Liver (tissue), 9 donors: ENCODE results near the gene GSTP1. TPM values are rescaled to one million over a fixed set of nuclear protein-coding genes. Genes with fewer than 3 reads are reported as not detected.

Experiments used
- DNase-seq: peaks from one replicate; pipeline ENCODE4 v3.0.0-alpha.2; 2017; ENCODE audit warnings: low spot score
- H3K27ac ChIP-seq, 2 donors: one replicate each; pipeline ENCODE4 v1.7.0; 2013; ENCODE audit warnings: inconsistent platforms in 2 of 2, low read length in 2 of 2, control low read depth in 1 of 2, low read depth in 1 of 2, mild to moderate bottlenecking in 1 of 2
- H3K27me3 ChIP-seq, 4 donors: one replicate each; pipeline versions ENCODE4 v1.6.1 to v1.7.0; 2013; ENCODE audit warnings: low read length in 3 of 4, inconsistent platforms in 1 of 4, mild to moderate bottlenecking in 1 of 4, moderate library complexity in 1 of 4; ENCODE audit not compliant: control insufficient read depth in 4 of 4, insufficient read depth in 4 of 4
- H3K36me3 ChIP-seq, 4 donors: one replicate each; pipeline versions ENCODE4 v1.6.1 to v1.7.0; 2013; ENCODE audit warnings: low read length in 3 of 4, mild to moderate bottlenecking in 3 of 4, low read depth in 1 of 4, moderate library complexity in 1 of 4; ENCODE audit not compliant: control insufficient read depth in 4 of 4, insufficient read depth in 3 of 4
- H3K4me1 ChIP-seq, 4 donors: one replicate each; pipeline versions ENCODE4 v1.6.1 to v1.7.0; 2013; ENCODE audit warnings: low read length in 3 of 4, mild to moderate bottlenecking in 3 of 4, moderate library complexity in 1 of 4; ENCODE audit not compliant: control insufficient read depth in 4 of 4, insufficient read depth in 4 of 4
- H3K4me3 ChIP-seq, 3 donors: one replicate each; pipeline versions ENCODE4 v1.6.1 to v1.7.0; 2013; ENCODE audit warnings: low read length in 3 of 3, control low read depth in 1 of 3, low read depth in 1 of 3, mild to moderate bottlenecking in 1 of 3
- H3K9ac ChIP-seq, 2 donors: one replicate each; pipeline ENCODE4 v1.7.0; 2013; ENCODE audit warnings: low read length in 2 of 2, mild to moderate bottlenecking in 2 of 2, moderate library complexity in 2 of 2, control low read depth in 1 of 2, low read depth in 1 of 2
- H3K9me3 ChIP-seq, 4 donors: one replicate each; pipeline versions ENCODE4 v1.6.1 to v1.7.0; 2013; ENCODE audit warnings: low read length in 3 of 4; ENCODE audit not compliant: control insufficient read depth in 4 of 4
- ATF3 ChIP-seq: IDR thresholded peaks from 2 replicates; pipeline ENCODE4 v1.6.1; 2016; ENCODE audit warnings: antibody characterized with exemption
- CTCF ChIP-seq: fragments of 150-350 bp; IDR thresholded peaks from 2 replicates; pipeline ENCODE4 v1.5.1; 2017; ENCODE audit warnings: improper control_type of control experiment, low read depth, low read length; ENCODE audit not compliant: missing input control
- EGR1 ChIP-seq, 2 donors: IDR thresholded peaks; 2 replicates each; pipeline ENCODE4 v1.6.1; 2016 to 2018; ENCODE audit warnings: antibody characterized with exemption in 2 of 2, low read depth in 2 of 2
- FOXA1 ChIP-seq: IDR thresholded peaks from 2 replicates; pipeline ENCODE4 v1.6.1; 2016; ENCODE audit warnings: antibody characterized with exemption
- FOXA2 ChIP-seq: IDR thresholded peaks from 2 replicates; pipeline ENCODE4 v1.6.1; 2016; ENCODE audit warnings: antibody characterized with exemption
- GABPA ChIP-seq, 2 donors: IDR thresholded peaks in 1 of 2; conservative IDR thresholded peaks in 1 of 2; 2 replicates each; pipeline ENCODE4 v1.6.1; 2016; ENCODE audit warnings: antibody characterized with exemption in 2 of 2, mild to moderate bottlenecking in 1 of 2, moderate library complexity in 1 of 2
- HNF4A ChIP-seq, 2 donors: conservative IDR thresholded peaks; 2 replicates each; pipeline ENCODE4 v1.6.1; 2016; ENCODE audit warnings: antibody characterized with exemption in 2 of 2, mild to moderate bottlenecking in 2 of 2
- HNF4G ChIP-seq: IDR thresholded peaks from 2 replicates; pipeline ENCODE4 v1.6.1; 2016; ENCODE audit warnings: antibody characterized with exemption
- JUND ChIP-seq, 2 donors: IDR thresholded peaks; 2 replicates each; pipeline ENCODE4 v1.6.1; 2016; ENCODE audit warnings: antibody characterized with exemption in 2 of 2
- MAX ChIP-seq: IDR thresholded peaks from 2 replicates; pipeline ENCODE4 v1.6.1; 2016; ENCODE audit warnings: antibody characterized with exemption
- NR2F2 ChIP-seq: IDR thresholded peaks from 2 replicates; pipeline ENCODE4 v1.6.1; 2016; ENCODE audit warnings: antibody characterized with exemption
- RAD21 ChIP-seq, 2 donors: IDR thresholded peaks; 2 replicates each; pipeline ENCODE4 v1.6.1; 2016; ENCODE audit warnings: antibody characterized with exemption in 2 of 2, mild to moderate bottlenecking in 2 of 2
- REST ChIP-seq: IDR thresholded peaks from 2 replicates; pipeline ENCODE4 v1.6.1; 2016; ENCODE audit warnings: antibody characterized with exemption, mild to moderate bottlenecking
- RXRA ChIP-seq, 2 donors: IDR thresholded peaks; 2 replicates each; pipeline ENCODE4 v1.6.1; 2017 to 2018; ENCODE audit warnings: antibody characterized with exemption in 2 of 2, mild to moderate bottlenecking in 1 of 2
- SP1 ChIP-seq: IDR thresholded peaks from 2 replicates; pipeline ENCODE4 v1.6.1; 2018; ENCODE audit warnings: antibody characterized with exemption, mild to moderate bottlenecking
- TAF1 ChIP-seq: conservative IDR thresholded peaks from 2 replicates; pipeline ENCODE4 v1.6.1; 2016; ENCODE audit warnings: antibody characterized with exemption, mild to moderate bottlenecking
- YY1 ChIP-seq: IDR thresholded peaks from 2 replicates; pipeline ENCODE4 v1.6.1; 2016; ENCODE audit warnings: antibody characterized with exemption, mild to moderate bottlenecking
- ZBTB33 ChIP-seq: IDR thresholded peaks from 2 replicates; pipeline ENCODE4 v1.6.1; 2016; ENCODE audit warnings: antibody characterized with exemption
- WGBS: extraction: QIAGEN DNeasy Blood & Tissue Kit; methylation state at CpG from one replicate; pipeline ENCODE4 v1.1.7; 2013; 5-methylcytosine and 5-hydroxymethylcytosine counted together
- polyA plus RNA-seq, 2 donors: library from polyadenylated mRNA; stranded (reverse) in 1 of 2; unstranded in 1 of 2; fragments of 200-250 nt in 1 of 2; fragments of >200 nt in 1 of 2; fragmentation: Nextera tagmentation in 1 of 2; extraction: Ambion mirVana in 1 of 2; gene quantifications; one replicate each; pipeline versions ENCODE4 v1.2.1 to v1.2.3, GENCODE V29; 2013 to 2015
- total RNA-seq, 2 donors: library from RNA; depleted of rRNA; stranded (reverse); fragments of >200 nt; gene quantifications; one replicate each; pipeline ENCODE4 v1.2.3, GENCODE V29; 2014
- donor health status: healthy.
- donor health status: healthy.
- donor health status: healthy.
- donor health status: healthy.
- donor health status: healthy.

The GSTP1 gene
- total and polyA plus RNA-seq, 4 donors, result 25.6 to 228 (median 44.8) TPM

- 88% methylated on average over 10 of the region's 10 CpGs for WGBS
- no peak for DNase-seq
- H3K27me3 ChIP-seq, result no peaks in the 10 kb centered on the region
- no peak overlapping the region for H3K4me3 ChIP-seq
- H3K9ac ChIP-seq, result no peak overlapping the region
- H3K27ac ChIP-seq, result no peak overlapping the region
- H3K36me3 ChIP-seq, result no peaks in the 10 kb centered on the region
- no peaks in the 10 kb centered on the region for H3K9me3 ChIP-seq
- TF ChIP-seq GABPA (IDR thresholded peaks at IDR 0.05 in 1 of 2, conservative IDR thresholded peaks at IDR 0.05 in 1 of 2), result no peak
- TF ChIP-seq YY1, result no peak
- no peak for TF ChIP-seq RXRA (IDR thresholded peaks at IDR 0.05)
- no peak for TF ChIP-seq SP1
- TF ChIP-seq TAF1, result no peak
- no peak for TF ChIP-seq MAX
- TF ChIP-seq FOXA2, result no peak
- TF ChIP-seq EGR1 (IDR thresholded peaks at IDR 0.05; ENCODE audit: low read depth in 2 of 2), result no peak
- TF ChIP-seq RAD21 (IDR thresholded peaks at IDR 0.05), result no peak
- TF ChIP-seq REST, result no peak
- no peak for TF ChIP-seq ATF3
- TF ChIP-seq HNF4G, result no peak
- no peak for TF ChIP-seq ZBTB33
- no peak for TF ChIP-seq NR2F2
- TF ChIP-seq HNF4A (conservative IDR thresholded peaks at IDR 0.05), result no peak
- H3K4me1 ChIP-seq, result no peaks in the 10 kb centered on the region
Observed at GRCh38 chr11:67538823-67539505, 44.6 kb upstream of the GSTP1 start.

- no peaks in the 10 kb centered on the region for H3K27me3 ChIP-seq
- WGBS, result 87% methylated on average over 4 of the region's 4 CpGs
- no peak for DNase-seq
- H3K27ac ChIP-seq, result no peak overlapping the region
- no peaks in the 10 kb centered on the region for H3K9me3 ChIP-seq
- no peak overlapping the region for H3K4me3 ChIP-seq
- peaks cover under 1 to 3% (median under 1%) of the 10 kb centered on the region in 4 donors for H3K4me1 ChIP-seq
- no peak overlapping the region for H3K9ac ChIP-seq
- H3K36me3 ChIP-seq, result no peaks in the 10 kb centered on the region
- no peak for TF ChIP-seq TAF1
- no peak for TF ChIP-seq NR2F2
- no peak for TF ChIP-seq SP1
- no peak for TF ChIP-seq FOXA1
- TF ChIP-seq ATF3, result no peak
- TF ChIP-seq YY1, result no peak
- TF ChIP-seq JUND (IDR thresholded peaks at IDR 0.05), result no peak
- no peak for TF ChIP-seq HNF4A (conservative IDR thresholded peaks at IDR 0.05)
- TF ChIP-seq RXRA (IDR thresholded peaks at IDR 0.05), result no peak
- TF ChIP-seq CTCF, result no peak
- TF ChIP-seq ZBTB33, result no peak
- TF ChIP-seq EGR1 (IDR thresholded peaks at IDR 0.05; ENCODE audit: low read depth in 2 of 2), result no peak
- TF ChIP-seq MAX, result no peak
- TF ChIP-seq GABPA (IDR thresholded peaks at IDR 0.05 in 1 of 2, conservative IDR thresholded peaks at IDR 0.05 in 1 of 2), result no peak
- TF ChIP-seq FOXA2, result no peak
Observed at GRCh38 chr11:67539550-67539949, 44.1 kb upstream of the GSTP1 start.
